ENCODE results near the gene SON.

DNA sequence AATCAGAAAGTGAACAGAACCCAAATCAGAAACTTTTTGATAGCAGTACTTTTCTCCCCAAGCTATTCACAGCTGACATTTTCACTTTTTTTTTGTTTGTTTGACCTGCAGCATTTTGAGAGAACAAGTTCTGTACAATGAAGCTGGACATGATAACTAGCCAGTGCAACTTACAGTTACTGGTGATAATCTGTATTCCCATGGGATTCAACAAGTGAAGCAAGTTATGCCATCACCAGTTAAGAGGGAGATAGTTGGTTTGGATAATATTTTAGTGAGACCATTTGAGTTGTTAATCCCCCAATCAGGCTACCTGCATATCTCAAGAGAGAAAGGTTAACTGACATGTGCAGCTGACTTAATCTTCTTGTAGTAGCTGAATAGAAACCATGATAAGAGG, 18.1 kb downstream of the SON start:
- TF ChIP-seq, protein P1, sequence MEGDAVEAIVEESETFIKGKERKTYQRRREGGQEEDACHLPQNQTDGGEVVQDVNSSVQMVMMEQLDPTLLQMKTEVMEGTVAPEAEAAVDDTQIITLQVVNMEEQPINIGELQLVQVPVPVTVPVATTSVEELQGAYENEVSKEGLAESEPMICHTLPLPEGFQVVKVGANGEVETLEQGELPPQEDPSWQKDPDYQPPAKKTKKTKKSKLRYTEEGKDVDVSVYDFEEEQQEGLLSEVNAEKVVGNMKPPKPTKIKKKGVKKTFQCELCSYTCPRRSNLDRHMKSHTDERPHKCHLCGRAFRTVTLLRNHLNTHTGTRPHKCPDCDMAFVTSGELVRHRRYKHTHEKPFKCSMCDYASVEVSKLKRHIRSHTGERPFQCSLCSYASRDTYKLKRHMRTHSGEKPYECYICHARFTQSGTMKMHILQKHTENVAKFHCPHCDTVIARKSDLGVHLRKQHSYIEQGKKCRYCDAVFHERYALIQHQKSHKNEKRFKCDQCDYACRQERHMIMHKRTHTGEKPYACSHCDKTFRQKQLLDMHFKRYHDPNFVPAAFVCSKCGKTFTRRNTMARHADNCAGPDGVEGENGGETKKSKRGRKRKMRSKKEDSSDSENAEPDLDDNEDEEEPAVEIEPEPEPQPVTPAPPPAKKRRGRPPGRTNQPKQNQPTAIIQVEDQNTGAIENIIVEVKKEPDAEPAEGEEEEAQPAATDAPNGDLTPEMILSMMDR (IDR thresholded peaks at IDR 0.05), result no peak
- no peak for TF ChIP-seq POLR2AphosphoS5 (IDR thresholded peaks at IDR 0.05; ENCODE audit: low read depth, low read length)
- TF ChIP-seq, protein P2, sequence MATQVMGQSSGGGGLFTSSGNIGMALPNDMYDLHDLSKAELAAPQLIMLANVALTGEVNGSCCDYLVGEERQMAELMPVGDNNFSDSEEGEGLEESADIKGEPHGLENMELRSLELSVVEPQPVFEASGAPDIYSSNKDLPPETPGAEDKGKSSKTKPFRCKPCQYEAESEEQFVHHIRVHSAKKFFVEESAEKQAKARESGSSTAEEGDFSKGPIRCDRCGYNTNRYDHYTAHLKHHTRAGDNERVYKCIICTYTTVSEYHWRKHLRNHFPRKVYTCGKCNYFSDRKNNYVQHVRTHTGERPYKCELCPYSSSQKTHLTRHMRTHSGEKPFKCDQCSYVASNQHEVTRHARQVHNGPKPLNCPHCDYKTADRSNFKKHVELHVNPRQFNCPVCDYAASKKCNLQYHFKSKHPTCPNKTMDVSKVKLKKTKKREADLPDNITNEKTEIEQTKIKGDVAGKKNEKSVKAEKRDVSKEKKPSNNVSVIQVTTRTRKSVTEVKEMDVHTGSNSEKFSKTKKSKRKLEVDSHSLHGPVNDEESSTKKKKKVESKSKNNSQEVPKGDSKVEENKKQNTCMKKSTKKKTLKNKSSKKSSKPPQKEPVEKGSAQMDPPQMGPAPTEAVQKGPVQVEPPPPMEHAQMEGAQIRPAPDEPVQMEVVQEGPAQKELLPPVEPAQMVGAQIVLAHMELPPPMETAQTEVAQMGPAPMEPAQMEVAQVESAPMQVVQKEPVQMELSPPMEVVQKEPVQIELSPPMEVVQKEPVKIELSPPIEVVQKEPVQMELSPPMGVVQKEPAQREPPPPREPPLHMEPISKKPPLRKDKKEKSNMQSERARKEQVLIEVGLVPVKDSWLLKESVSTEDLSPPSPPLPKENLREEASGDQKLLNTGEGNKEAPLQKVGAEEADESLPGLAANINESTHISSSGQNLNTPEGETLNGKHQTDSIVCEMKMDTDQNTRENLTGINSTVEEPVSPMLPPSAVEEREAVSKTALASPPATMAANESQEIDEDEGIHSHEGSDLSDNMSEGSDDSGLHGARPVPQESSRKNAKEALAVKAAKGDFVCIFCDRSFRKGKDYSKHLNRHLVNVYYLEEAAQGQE (IDR thresholded peaks at IDR 0.05; ENCODE audit: insufficient read depth in 1 of 2, low read depth in 2 of 2, low read length in 1 of 2), result no peak
